GM23338 (cell line): ENCODE measurements around the gene RBBP8. TPM values are rescaled to one million over a fixed set of nuclear protein-coding genes. Genes with fewer than 3 reads are reported as not detected.

Experiments
- ATAC-seq: fragments of 200-7000 bp; cut with Tn5 transposase; 3 replicates; pipeline ENCODE4 v1.9.1; 2020
- DNase-seq: peaks from one replicate; pipeline ENCODE4 v3.0.0-alpha.2; 2015; ENCODE audit warnings: low spot score
- H2AFZ ChIP-seq: fragments of 200-600 bp; sonication (generic); 2 replicates; pipeline ENCODE4 v1.8.0; 2016; ENCODE audit warnings: antibody characterized with exemption, mild to moderate bottlenecking, moderate library complexity
- H3F3A ChIP-seq: fragments of 200-600 bp; sonication (generic); replicated peaks from 2 replicates; pipeline ENCODE4 v1.8.0; 2017; ENCODE audit warnings: antibody characterized with exemption, mixed run types, low read depth
- H3K27ac ChIP-seq: fragments of 200-600 bp; sonication (generic); 2 replicates; pipeline ENCODE4 v1.6.1; 2016; ENCODE audit warnings: low read depth
- H3K27me3 ChIP-seq: fragments of 200-600 bp; sonication (generic); 2 replicates; pipeline ENCODE4 v1.8.0; 2016; ENCODE audit warnings: mild to moderate bottlenecking, mixed run types, moderate library complexity; ENCODE audit not compliant: insufficient read depth
- H3K36me3 ChIP-seq: fragments of 200-600 bp; sonication (generic); 2 replicates; pipeline ENCODE4 v1.8.0; 2016; ENCODE audit warnings: mild to moderate bottlenecking; ENCODE audit not compliant: insufficient read depth
- H3K4me1 ChIP-seq: fragments of 200-600 bp; sonication (generic); 2 replicates; pipeline ENCODE4 v1.8.0; 2016; ENCODE audit warnings: mild to moderate bottlenecking, moderate library complexity; ENCODE audit not compliant: insufficient read depth
- H3K4me2 ChIP-seq: fragments of 200-600 bp; sonication (generic); 2 replicates; pipeline ENCODE4 v1.7.1; 2017; ENCODE audit warnings: mixed run types
- H3K4me3 ChIP-seq: fragments of 200-600 bp; sonication (generic); 2 replicates; pipeline ENCODE4 v1.6.1; 2016; ENCODE audit warnings: mixed run types
- H3K79me2 ChIP-seq: fragments of 200-600 bp; sonication (generic); replicated peaks from 2 replicates; pipeline ENCODE4 v1.8.0; 2017; ENCODE audit warnings: mild to moderate bottlenecking; ENCODE audit not compliant: insufficient read depth
- H3K9me2 ChIP-seq: fragments of 200-600 bp; sonication (generic); 2 replicates; pipeline ENCODE4 v1.8.0; 2017; ENCODE audit not compliant: insufficient read depth
- H4K20me1 ChIP-seq: fragments of 200-600 bp; sonication (generic); replicated peaks from 2 replicates; pipeline ENCODE4 v1.8.0; 2017; ENCODE audit warnings: mild to moderate bottlenecking; ENCODE audit not compliant: insufficient read depth
- H3K27ac Mint-ChIP-seq: 2 replicates; pipeline ENCODE4 v1.8.0; 2020; ENCODE audit warnings: inconsistent platforms, mild to moderate bottlenecking, moderate library complexity, mixed read lengths
- H3K27me3 Mint-ChIP-seq: 3 replicates; pipeline ENCODE4 v1.8.0; 2022; ENCODE audit warnings: low read depth, mild to moderate bottlenecking, moderate library complexity, mixed read lengths, inconsistent platforms; ENCODE audit not compliant: insufficient read depth, poor library complexity
- H3K36me3 Mint-ChIP-seq: 3 replicates; pipeline ENCODE4 v1.8.0; 2021; ENCODE audit warnings: low read depth, mild to moderate bottlenecking, inconsistent platforms, moderate library complexity, mixed read lengths
- H3K4me1 Mint-ChIP-seq: 3 replicates; pipeline ENCODE4 v1.8.0; 2020; ENCODE audit warnings: mild to moderate bottlenecking, inconsistent platforms, mixed read lengths
- H3K4me3 Mint-ChIP-seq: 3 replicates; pipeline ENCODE4 v1.8.0; 2021; ENCODE audit warnings: moderate library complexity, mild to moderate bottlenecking, inconsistent platforms, mixed read lengths
- H3K9me3 Mint-ChIP-seq: 3 replicates; pipeline ENCODE4 v1.8.0; 2020; ENCODE audit warnings: moderate library complexity, mild to moderate bottlenecking, inconsistent platforms, mixed read lengths
- CREB1 ChIP-seq: fragments of 250-450 bp; sonication (Bioruptor Pico); IDR thresholded peaks from 2 replicates; pipeline ENCODE4 v1.5.0; 2020; ENCODE audit warnings: low read depth, mild to moderate bottlenecking, moderate library complexity
- EZH2 ChIP-seq: fragments of 200-600 bp; sonication (generic); IDR thresholded peaks from one replicate; pipeline ENCODE4 v1.8.0; 2017; ENCODE audit warnings: antibody characterized with exemption, mild to moderate bottlenecking, low read depth; ENCODE audit not compliant: unreplicated experiment
- EZH2phosphoT487 ChIP-seq: fragments of 200-600 bp; sonication (generic); IDR thresholded peaks from one replicate; pipeline ENCODE4 v1.8.1; 2018; ENCODE audit warnings: antibody characterized with exemption; ENCODE audit not compliant: unreplicated experiment
- NANOG ChIP-seq: IDR thresholded peaks from 2 replicates; pipeline ENCODE4 v1.6.1; 2016; ENCODE audit warnings: antibody characterized with exemption, borderline replicate concordance
- POLR2AphosphoS5 ChIP-seq: IDR thresholded peaks from 2 replicates; pipeline ENCODE4 v1.6.1; 2016; ENCODE audit warnings: antibody characterized with exemption, low read depth
- STAT1 ChIP-seq: IDR thresholded peaks from one replicate; pipeline ENCODE4 v1.6.1; 2016; ENCODE audit warnings: antibody characterized with exemption; ENCODE audit not compliant: unreplicated experiment
- ZNF114 ChIP-seq: fragments of 250-450 bp; sonication (Bioruptor Pico); IDR thresholded peaks from 2 replicates; pipeline ENCODE4 v1.5.0; 2020; ENCODE audit warnings: mild to moderate bottlenecking, moderate library complexity
- ZNF331 ChIP-seq: fragments of 250-450 bp; sonication (Bioruptor Pico); IDR thresholded peaks from 2 replicates; pipeline ENCODE4 v1.5.0; 2020; ENCODE audit warnings: low read depth, mild to moderate bottlenecking, moderate library complexity
- polyA plus RNA-seq: library from polyadenylated mRNA; unstranded; fragments of >200 nt; fragmentation: Nextera tagmentation; extraction: Ambion mirVana; gene quantifications from 2 replicates; pipeline ENCODE4 v1.2.1, GENCODE V29; 2016
- total RNA-seq: library from RNA; depleted of rRNA; stranded (reverse); fragments of >200 nt; shearing (Covaris generic); gene quantifications from 2 replicates; pipeline ENCODE4 v1.2.3, GENCODE V29; 2014
- TF ChIP-seq, protein P1 (sequence below): fragments of 250-450 bp; sonication (Bioruptor Pico); IDR thresholded peaks from 2 replicates; pipeline ENCODE4 v1.5.0; 2020; ENCODE audit warnings: mild to moderate bottlenecking, moderate library complexity
- TF ChIP-seq, protein P2 (sequence below): IDR thresholded peaks from one replicate; pipeline ENCODE4 v1.6.1; 2018; ENCODE audit warnings: antibody characterized with exemption; ENCODE audit not compliant: unreplicated experiment
- TF ChIP-seq, protein P3 (sequence below): IDR thresholded peaks from 2 replicates; pipeline ENCODE4 v1.6.1; 2016; ENCODE audit warnings: antibody characterized with exemption

RBBP8 gene
- total and polyA plus RNA-seq, 2 experiments from 2014 or later, result 53.3 to 55.6 TPM

DNA sequence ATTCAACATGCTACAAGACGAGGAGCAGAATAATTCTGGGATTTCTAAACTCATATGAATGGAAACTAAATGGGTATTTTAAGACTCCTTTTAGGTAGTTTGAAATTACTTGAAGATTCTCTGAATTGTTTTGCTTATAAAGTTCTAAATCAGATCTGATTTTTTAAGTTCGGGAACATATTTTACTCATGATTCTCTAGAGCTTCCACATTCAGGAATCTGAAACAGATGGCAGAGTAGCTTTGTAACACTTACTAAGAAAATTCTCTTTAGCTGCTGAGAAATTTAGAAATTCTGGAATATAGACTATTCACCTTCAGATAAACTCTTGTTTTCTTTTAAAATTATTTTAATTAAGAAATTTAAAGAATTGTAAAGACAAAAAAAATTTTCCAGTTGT is 13.7 kb downstream of the RBBP8 start:
- peaks cover 32% of the 10 kb centered on the region for H3K36me3 Mint-ChIP-seq
- H3K79me2 ChIP-seq, result no peaks in the 10 kb centered on the region; the same call in 1 of the 2 replicates

DNA sequence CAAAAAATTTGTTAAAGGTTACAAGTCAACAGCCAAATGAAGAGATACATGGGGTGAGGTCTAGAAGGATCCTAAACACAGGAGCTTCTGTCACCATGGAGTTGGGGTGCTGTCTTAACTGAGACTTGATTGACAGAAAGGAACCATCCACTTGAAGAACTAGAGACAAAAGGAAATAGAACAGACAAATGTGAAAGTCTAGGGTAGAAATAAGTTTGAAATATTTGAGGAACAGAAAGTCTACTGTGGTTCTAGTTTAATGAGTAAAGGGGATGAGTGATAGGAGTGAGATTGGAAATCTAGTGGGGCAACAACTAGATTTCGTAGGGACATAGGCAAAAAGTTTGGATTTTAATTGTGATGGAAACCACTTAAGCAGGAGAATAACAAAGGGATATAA is 18.7 kb downstream of the RBBP8 start:
- Histone ChIP-seq H3K4me3 (peak overlapping the region; percentile 5; the same call in 1 of the 2 replicates), H3K9me2 (no peaks in the 10 kb centered on the region), H3K36me3 (peaks cover 5% of the 10 kb centered on the region), H3K79me2 (no peaks in the 10 kb centered on the region), H3K27ac (no peak overlapping the region), H3F3A (no peaks in the 10 kb centered on the region), H3K4me1 (peaks cover 12% of the 10 kb centered on the region), H4K20me1 (no peaks in the 10 kb centered on the region), H2AFZ (no peak overlapping the region), H3K4me2 (peak overlapping the region; percentile 24), H3K27me3 (no peaks in the 10 kb centered on the region)
- TF ChIP-seq EZH2 (no peak), POLR2AphosphoS5 (no peak), ZNF331 (CRISPR knock-in tag) (no peak), NANOG (no peak), STAT1 (no peak), EZH2phosphoT487 (no peak), CREB1 (CRISPR knock-in tag) (no peak)
- TF ChIP-seq, protein P1, sequence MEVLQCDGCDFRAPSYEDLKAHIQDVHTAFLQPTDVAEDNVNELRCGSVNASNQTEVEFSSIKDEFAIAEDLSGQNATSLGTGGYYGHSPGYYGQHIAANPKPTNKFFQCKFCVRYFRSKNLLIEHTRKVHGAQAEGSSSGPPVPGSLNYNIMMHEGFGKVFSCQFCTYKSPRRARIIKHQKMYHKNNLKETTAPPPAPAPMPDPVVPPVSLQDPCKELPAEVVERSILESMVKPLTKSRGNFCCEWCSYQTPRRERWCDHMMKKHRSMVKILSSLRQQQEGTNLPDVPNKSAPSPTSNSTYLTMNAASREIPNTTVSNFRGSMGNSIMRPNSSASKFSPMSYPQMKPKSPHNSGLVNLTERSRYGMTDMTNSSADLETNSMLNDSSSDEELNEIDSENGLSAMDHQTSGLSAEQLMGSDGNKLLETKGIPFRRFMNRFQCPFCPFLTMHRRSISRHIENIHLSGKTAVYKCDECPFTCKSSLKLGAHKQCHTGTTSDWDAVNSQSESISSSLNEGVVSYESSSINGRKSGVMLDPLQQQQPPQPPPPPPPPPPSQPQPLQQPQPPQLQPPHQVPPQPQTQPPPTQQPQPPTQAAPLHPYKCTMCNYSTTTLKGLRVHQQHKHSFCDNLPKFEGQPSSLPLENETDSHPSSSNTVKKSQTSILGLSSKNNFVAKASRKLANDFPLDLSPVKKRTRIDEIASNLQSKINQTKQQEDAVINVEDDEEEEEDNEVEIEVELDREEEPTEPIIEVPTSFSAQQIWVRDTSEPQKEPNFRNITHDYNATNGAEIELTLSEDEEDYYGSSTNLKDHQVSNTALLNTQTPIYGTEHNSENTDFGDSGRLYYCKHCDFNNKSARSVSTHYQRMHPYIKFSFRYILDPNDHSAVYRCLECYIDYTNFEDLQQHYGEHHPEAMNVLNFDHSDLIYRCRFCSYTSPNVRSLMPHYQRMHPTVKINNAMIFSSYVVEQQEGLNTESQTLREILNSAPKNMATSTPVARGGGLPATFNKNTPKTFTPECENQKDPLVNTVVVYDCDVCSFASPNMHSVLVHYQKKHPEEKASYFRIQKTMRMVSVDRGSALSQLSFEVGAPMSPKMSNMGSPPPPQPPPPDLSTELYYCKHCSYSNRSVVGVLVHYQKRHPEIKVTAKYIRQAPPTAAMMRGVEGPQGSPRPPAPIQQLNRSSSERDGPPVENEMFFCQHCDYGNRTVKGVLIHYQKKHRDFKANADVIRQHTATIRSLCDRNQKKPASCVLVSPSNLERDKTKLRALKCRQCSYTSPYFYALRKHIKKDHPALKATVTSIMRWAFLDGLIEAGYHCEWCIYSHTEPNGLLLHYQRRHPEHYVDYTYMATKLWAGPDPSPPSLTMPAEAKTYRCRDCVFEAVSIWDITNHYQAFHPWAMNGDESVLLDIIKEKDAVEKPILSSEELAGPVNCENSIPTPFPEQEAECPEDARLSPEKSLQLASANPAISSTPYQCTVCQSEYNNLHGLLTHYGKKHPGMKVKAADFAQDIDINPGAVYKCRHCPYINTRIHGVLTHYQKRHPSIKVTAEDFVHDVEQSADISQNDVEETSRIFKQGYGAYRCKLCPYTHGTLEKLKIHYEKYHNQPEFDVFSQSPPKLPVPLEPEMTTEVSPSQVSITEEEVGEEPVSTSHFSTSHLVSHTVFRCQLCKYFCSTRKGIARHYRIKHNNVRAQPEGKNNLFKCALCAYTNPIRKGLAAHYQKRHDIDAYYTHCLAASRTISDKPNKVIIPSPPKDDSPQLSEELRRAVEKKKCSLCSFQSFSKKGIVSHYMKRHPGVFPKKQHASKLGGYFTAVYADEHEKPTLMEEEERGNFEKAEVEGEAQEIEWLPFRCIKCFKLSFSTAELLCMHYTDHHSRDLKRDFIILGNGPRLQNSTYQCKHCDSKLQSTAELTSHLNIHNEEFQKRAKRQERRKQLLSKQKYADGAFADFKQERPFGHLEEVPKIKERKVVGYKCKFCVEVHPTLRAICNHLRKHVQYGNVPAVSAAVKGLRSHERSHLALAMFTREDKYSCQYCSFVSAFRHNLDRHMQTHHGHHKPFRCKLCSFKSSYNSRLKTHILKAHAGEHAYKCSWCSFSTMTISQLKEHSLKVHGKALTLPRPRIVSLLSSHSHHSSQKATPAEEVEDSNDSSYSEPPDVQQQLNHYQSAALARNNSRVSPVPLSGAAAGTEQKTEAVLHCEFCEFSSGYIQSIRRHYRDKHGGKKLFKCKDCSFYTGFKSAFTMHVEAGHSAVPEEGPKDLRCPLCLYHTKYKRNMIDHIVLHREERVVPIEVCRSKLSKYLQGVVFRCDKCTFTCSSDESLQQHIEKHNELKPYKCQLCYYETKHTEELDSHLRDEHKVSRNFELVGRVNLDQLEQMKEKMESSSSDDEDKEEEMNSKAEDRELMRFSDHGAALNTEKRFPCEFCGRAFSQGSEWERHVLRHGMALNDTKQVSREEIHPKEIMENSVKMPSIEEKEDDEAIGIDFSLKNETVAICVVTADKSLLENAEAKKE, result no peak
- TF ChIP-seq, protein P2, sequence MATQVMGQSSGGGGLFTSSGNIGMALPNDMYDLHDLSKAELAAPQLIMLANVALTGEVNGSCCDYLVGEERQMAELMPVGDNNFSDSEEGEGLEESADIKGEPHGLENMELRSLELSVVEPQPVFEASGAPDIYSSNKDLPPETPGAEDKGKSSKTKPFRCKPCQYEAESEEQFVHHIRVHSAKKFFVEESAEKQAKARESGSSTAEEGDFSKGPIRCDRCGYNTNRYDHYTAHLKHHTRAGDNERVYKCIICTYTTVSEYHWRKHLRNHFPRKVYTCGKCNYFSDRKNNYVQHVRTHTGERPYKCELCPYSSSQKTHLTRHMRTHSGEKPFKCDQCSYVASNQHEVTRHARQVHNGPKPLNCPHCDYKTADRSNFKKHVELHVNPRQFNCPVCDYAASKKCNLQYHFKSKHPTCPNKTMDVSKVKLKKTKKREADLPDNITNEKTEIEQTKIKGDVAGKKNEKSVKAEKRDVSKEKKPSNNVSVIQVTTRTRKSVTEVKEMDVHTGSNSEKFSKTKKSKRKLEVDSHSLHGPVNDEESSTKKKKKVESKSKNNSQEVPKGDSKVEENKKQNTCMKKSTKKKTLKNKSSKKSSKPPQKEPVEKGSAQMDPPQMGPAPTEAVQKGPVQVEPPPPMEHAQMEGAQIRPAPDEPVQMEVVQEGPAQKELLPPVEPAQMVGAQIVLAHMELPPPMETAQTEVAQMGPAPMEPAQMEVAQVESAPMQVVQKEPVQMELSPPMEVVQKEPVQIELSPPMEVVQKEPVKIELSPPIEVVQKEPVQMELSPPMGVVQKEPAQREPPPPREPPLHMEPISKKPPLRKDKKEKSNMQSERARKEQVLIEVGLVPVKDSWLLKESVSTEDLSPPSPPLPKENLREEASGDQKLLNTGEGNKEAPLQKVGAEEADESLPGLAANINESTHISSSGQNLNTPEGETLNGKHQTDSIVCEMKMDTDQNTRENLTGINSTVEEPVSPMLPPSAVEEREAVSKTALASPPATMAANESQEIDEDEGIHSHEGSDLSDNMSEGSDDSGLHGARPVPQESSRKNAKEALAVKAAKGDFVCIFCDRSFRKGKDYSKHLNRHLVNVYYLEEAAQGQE, result no peak
- no peak overlapping the region for H3K27ac Mint-ChIP-seq
- ATAC-seq (no peak; the same call in 2 of the 3 replicates), DNase-seq (no peak)
- peaks cover 61% of the 10 kb centered on the region for H3K36me3 Mint-ChIP-seq
- 0 out of 3 replicates have a peak overlapping the region, but pooled peaks have one; percentile 8 for H3K4me3 Mint-ChIP-seq
- no peaks in the 10 kb centered on the region for H3K9me3 Mint-ChIP-seq
- H3K27me3 Mint-ChIP-seq, result no peaks in the 10 kb centered on the region
- peaks cover 18% of the 10 kb centered on the region for H3K4me1 Mint-ChIP-seq

More for the DNA sequence above, 13.7 kb downstream of the RBBP8 start:
- H3K27me3 ChIP-seq, result no peaks in the 10 kb centered on the region
- Mint-ChIP-seq H3K27ac (peak overlapping the region; percentile 42; the same call in 1 of the 2 replicates), H3K4me1 (peaks cover 8% of the 10 kb centered on the region), H3K27me3 (no peaks in the 10 kb centered on the region), H3K9me3 (no peaks in the 10 kb centered on the region), H3K4me3 (no peak overlapping the region)
- no peaks in the 10 kb centered on the region for H3F3A ChIP-seq
- no peak for ATAC-seq
- H3K36me3 ChIP-seq, result peaks cover 5% of the 10 kb centered on the region; the same call in 1 of the 2 replicates
- no peak overlapping the region for H3K4me2 ChIP-seq
- H3K4me1 ChIP-seq, result peaks cover 8% of the 10 kb centered on the region
- no peak overlapping the region for H3K27ac ChIP-seq
- H4K20me1 ChIP-seq, result peaks cover 6% of the 10 kb centered on the region; the same call in 1 of the 2 replicates
- no peak overlapping the region for H3K4me3 ChIP-seq
- DNase-seq, result no peak
- TF ChIP-seq STAT1 (no peak), ZNF114 (CRISPR knock-in tag) (no peak), NANOG (no peak), ZNF331 (CRISPR knock-in tag) (no peak)
- TF ChIP-seq, protein P3, sequence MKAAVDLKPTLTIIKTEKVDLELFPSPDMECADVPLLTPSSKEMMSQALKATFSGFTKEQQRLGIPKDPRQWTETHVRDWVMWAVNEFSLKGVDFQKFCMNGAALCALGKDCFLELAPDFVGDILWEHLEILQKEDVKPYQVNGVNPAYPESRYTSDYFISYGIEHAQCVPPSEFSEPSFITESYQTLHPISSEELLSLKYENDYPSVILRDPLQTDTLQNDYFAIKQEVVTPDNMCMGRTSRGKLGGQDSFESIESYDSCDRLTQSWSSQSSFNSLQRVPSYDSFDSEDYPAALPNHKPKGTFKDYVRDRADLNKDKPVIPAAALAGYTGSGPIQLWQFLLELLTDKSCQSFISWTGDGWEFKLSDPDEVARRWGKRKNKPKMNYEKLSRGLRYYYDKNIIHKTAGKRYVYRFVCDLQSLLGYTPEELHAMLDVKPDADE, result no peak
- H3K9me2 ChIP-seq, result no peaks in the 10 kb centered on the region
- H2AFZ ChIP-seq, result no peak overlapping the region
